ENCODE data around the gene CAMLG. TPM values are rescaled to one million over a fixed set of nuclear protein-coding genes. Genes with fewer than 3 reads are reported as not detected.

The CAMLG gene
- total RNA-seq, 6 donors from 2014 or later: 12.4 to 38.2 (median 20.5) TPM

- Histone ChIP-seq H3K27me3 (no peaks in the 10 kb centered on the region), H3K36me3 (peaks cover 0 to 26% (median 4%) of the 10 kb centered on the region in 4 donors), H3K4me1 (peaks cover 10 to 22% (median 14%) of the 10 kb centered on the region in 4 donors), H3K9me3 (no peaks in the 10 kb centered on the region), H3K4me3 (peak overlapping the region; percentile 72 to 97 (median 84)), H3K27ac (peak overlapping the region; percentile 89 to 94 (median 92))
- 1 to 4% methylated on average over 21 of the region's 21 CpGs for WGBS, 2 donors
- ATAC-seq (ENCODE audit: low FRiP score in 2 of 2) (peak; percentile 38 to 45), DNase-seq (no peak)
- TF ChIP-seq EP300 (IDR thresholded peaks at IDR 0.05) (no peak), POLR2AphosphoS5 (IDR thresholded peaks at IDR 0.05) (no peak), POLR2A (IDR thresholded peaks at IDR 0.05) (peak in 1 of 4 donors; percentile 9), CTCF (IDR thresholded peaks at IDR 0.05) (peak in 3 of 6 experiments; percentile 12 to 29 (median 16))
These were observed 764 bp downstream of the CAMLG start for GRCh38 chr5:134738963-134739661.

- ATAC-seq (ENCODE audit: low FRiP score in 2 of 2): no peak
These were observed 2.7 kb downstream of the CAMLG start for GRCh38 chr5:134741052-134741451.

GRCh38 chr5:134742134-134742533 is 3.8 kb downstream of the CAMLG start:
- Histone ChIP-seq H3K27ac (no peak overlapping the region), H3K9me3 (no peaks in the 10 kb centered on the region), H3K4me3 (no peak overlapping the region), H3K27me3 (no peaks in the 10 kb centered on the region), H3K4me1 (peaks cover 10 to 17% (median 14%) of the 10 kb centered on the region in 4 donors), H3K36me3 (peaks cover 0 to 29% (median 5%) of the 10 kb centered on the region in 4 donors)
- WGBS, 2 donors: 97 to 100% methylated on average over 2 of the region's 2 CpGs
- ATAC-seq (ENCODE audit: low FRiP score in 2 of 2): no peak
- TF ChIP-seq POLR2A (IDR thresholded peaks at IDR 0.05) (no peak), POLR2AphosphoS5 (IDR thresholded peaks at IDR 0.05) (no peak), CTCF (IDR thresholded peaks at IDR 0.05) (no peak), EP300 (IDR thresholded peaks at IDR 0.05) (no peak)
- no peak for DNase-seq

More at GRCh38 chr5:134741052-134741451, 2.7 kb downstream of the CAMLG start:
- TF ChIP-seq POLR2A (IDR thresholded peaks at IDR 0.05) (no peak), POLR2AphosphoS5 (IDR thresholded peaks at IDR 0.05) (no peak), EP300 (IDR thresholded peaks at IDR 0.05) (no peak), CTCF (IDR thresholded peaks at IDR 0.05) (no peak)
- Histone ChIP-seq H3K27me3 (no peaks in the 10 kb centered on the region), H3K36me3 (peaks cover 0 to 29% (median 5%) of the 10 kb centered on the region in 4 donors), H3K4me1 (peaks cover 10 to 22% (median 14%) of the 10 kb centered on the region in 4 donors), H3K9me3 (no peaks in the 10 kb centered on the region), H3K27ac (no peak overlapping the region), H3K4me3 (no peak overlapping the region)
- no peak for DNase-seq
- WGBS, 2 donors: 96 to 97% methylated on average over 11 of the region's 11 CpGs

GRCh38 chr5:134749415-134749814 is 11.1 kb downstream of the CAMLG start:
- H3K36me3 ChIP-seq: peaks cover 0 to 33% (median 5%) of the 10 kb centered on the region in 4 donors
- no peak for ATAC-seq (ENCODE audit: low FRiP score in 2 of 2)
- H3K9me3 ChIP-seq: no peaks in the 10 kb centered on the region
- DNase-seq: no peak
- no peak overlapping the region for H3K4me3 ChIP-seq
- no peak overlapping the region for H3K27ac ChIP-seq
- no peaks in the 10 kb centered on the region for H3K27me3 ChIP-seq
- H3K4me1 ChIP-seq: no peaks in the 10 kb centered on the region
- 92 to 93% methylated on average over 3 of the region's 3 CpGs for WGBS, 2 donors
- TF ChIP-seq POLR2A (IDR thresholded peaks at IDR 0.05): no peak
- TF ChIP-seq CTCF (IDR thresholded peaks at IDR 0.05): no peak
- TF ChIP-seq EP300 (IDR thresholded peaks at IDR 0.05): no peak
- no peak for TF ChIP-seq POLR2AphosphoS5 (IDR thresholded peaks at IDR 0.05)

Measured in upper lobe of left lung (tissue), 6 donors.